ENCODE data around the gene EXOC4. TPM values are rescaled to one million over a fixed set of nuclear protein-coding genes. Genes with fewer than 3 reads are reported as not detected.

The EXOC4 gene
- total and polyA plus RNA-seq, 2 of the 8 experiments (the other 6 are each of a cell fraction or from before 2014, with no cell fraction given): 27.0 to 67.3 TPM

DNA sequence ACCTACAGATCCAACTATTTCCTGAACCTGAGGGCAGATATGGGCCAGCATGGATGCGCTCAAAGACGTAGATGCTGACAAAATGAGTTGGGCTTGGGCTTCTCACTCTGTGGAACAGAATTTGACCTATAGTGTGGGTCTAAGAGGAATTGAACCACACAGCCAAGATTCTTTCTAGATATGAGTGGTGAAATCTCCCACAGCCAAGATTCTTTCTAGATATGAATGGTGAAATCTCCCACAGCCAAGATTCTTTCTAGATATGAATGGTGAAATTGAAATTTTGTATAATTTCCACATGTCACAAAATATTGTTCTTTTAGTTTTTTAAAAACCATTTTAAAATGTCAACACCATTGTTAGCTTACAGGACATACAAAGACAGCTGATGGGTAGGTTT, 658.8 kb downstream of the EXOC4 start (continued):
- TF ChIP-seq SUZ12 (IDR thresholded peaks at IDR 0.05; ENCODE audit: low read length): no peak
- TF ChIP-seq CEBPB (IDR thresholded peaks at IDR 0.05; ENCODE audit: low read depth, low read length): no peak
- no peak for TF ChIP-seq RBBP5 (IDR thresholded peaks at IDR 0.05; ENCODE audit: borderline replicate concordance, low read depth, low read length)
- TF ChIP-seq GABPA (IDR thresholded peaks at IDR 0.05; ENCODE audit: borderline replicate concordance, insufficient read depth, low read length): no peak
- TF ChIP-seq RNF2 (IDR thresholded peaks at IDR 0.05; ENCODE audit: borderline replicate concordance, low read depth, low read length, missing control alignments, poor library complexity, severe bottlenecking): no peak
